ENCODE results near the gene ZNHIT2. TPM values are rescaled to one million over a fixed set of nuclear protein-coding genes. Genes with fewer than 3 reads are reported as not detected.

The ZNHIT2 gene
- total RNA-seq (2022; extraction: Qiagen RNA extraction), result 13.2 to 22.8 TPM (median 20.4 TPM) in 5 replicates

DNA sequence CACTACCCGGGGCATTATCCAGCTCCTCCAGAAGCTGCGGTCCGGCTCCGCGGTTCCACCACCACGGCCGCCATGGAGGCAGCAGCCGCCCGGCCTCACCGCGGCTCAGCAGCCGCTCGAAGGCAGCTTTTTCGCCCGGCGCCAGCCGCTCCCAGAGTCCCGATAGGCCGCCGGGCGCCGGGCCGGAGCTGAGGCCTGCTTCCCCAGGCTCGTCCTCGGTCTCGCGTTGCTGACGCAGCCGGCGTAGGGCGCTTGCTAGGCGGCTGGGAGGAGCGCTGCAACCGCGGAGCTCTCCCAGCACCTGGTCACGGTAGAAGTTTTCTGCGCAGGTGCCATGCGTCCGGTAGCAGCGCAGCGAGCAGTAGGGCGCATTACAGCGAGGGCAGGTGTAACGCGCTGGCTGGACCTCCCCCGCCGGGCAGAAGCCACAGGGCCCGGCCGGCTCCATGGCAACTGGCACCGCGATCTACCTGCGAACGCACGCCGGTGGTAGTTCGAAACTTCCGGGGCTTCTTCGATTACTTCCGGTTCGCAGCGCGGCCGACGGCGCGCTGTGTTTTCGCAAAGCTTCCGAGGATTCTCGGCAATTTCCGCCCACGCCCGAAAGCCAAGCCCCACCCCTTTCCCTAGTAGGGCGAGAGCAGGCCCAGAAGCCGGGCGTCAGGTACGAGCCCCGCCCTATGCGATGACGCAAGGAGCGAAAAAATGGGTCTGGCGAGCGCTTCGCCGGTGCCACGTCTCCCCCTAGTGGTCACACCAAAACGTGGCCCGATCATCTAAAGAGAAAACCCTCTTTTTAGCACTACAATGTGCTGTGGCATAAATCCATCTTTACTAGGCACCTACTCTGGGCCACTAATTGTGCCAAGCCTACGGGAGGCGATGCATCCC lies at the start of gene ZNHIT2:
TSS of gene ZNHIT2 (minus strand) at position 496 of the 891 bp plus-strand sequence. CDS start at position 448, 48 bp downstream.

DNA sequence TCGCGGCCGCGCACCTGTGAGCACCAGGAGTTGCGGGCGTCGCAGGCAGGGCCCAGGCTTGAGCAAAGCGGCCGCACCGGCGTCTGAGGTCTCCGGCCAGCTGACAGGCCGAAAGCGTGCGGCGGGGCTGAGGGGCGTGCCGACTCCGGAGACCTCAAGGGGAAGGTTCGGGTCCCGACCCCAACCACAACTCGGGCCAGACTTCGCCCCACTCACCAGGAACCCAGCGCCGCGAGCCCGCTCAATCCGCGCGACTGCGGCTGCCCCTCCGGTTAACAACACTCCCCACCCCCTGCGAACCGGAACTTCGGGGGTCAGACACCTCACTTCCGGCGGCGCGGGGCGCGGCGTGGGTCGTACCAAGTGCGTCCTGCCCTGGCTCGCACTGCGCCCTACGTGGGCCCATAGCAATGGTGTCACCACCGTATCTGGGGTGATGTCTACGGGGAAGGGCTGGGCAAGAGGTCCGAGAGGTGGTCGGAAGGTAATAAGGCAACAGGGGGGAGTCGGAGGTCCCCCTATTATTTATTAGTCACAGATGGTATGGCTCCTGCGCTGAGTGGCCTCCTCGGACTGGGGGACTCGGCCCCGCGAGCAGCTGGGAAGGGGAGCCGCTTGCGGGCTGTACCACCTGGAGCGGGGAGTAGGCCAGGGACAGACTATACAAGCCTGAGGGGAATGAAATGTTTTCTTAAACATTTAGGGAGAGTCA lies 16.9 kb upstream of the ZNHIT2 start, which contains the start of gene SYVN1:
TSS of gene SYVN1 (minus strand) at position 280 of the 712 bp plus-strand sequence. CDS start 918 bp downstream, outside the sequence.

DNA sequence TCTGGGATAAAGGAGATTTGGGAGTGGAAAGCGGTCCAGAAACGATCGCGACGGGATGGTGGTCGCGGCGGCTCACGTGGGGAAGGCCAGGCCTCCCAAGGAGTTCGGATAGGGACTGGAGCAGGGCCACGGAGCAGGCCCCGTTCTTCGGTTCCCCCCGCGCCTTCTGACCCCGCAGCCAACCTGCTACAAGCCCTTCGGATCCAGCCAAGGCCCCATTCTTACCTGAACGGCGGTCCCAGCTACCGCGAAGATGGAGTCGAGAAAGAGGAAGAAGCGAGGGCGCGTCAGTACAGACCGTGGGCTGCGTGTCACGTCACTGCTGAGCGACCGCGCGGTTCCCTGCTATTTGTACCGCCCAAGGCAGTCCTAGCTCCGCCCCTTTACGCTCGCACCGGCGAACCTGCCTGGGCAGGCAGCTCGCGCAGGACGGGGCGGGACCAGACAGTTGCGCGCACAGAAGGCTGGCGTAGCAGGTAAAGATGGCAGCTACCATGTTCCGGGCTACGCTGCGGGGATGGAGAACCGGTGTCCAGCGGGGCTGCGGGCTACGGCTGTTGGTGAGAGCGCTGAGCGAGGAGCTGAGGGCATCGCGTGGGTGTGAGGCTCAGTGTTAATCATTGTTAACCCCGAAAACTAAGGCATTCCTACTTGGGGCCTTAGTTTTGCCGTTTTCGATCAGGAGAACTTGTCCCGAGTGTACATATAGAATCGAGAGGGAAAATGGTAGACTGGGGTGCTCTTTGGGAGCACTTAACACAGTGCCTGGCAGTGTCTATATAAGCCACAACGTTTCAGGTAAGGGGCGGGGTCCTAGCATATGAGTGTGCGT lies 4.6 kb upstream of the ZNHIT2 start, which contains the start of the genes FAU and MRPL49:
TSS of gene FAU (minus strand) at position 270 of the 832 bp plus-strand sequence. CDS start 321 bp downstream, outside the sequence.
TSS of gene MRPL49 (plus strand) at position 457 of the 832 bp plus-strand sequence. CDS start at position 483, 26 bp downstream.

DNA sequence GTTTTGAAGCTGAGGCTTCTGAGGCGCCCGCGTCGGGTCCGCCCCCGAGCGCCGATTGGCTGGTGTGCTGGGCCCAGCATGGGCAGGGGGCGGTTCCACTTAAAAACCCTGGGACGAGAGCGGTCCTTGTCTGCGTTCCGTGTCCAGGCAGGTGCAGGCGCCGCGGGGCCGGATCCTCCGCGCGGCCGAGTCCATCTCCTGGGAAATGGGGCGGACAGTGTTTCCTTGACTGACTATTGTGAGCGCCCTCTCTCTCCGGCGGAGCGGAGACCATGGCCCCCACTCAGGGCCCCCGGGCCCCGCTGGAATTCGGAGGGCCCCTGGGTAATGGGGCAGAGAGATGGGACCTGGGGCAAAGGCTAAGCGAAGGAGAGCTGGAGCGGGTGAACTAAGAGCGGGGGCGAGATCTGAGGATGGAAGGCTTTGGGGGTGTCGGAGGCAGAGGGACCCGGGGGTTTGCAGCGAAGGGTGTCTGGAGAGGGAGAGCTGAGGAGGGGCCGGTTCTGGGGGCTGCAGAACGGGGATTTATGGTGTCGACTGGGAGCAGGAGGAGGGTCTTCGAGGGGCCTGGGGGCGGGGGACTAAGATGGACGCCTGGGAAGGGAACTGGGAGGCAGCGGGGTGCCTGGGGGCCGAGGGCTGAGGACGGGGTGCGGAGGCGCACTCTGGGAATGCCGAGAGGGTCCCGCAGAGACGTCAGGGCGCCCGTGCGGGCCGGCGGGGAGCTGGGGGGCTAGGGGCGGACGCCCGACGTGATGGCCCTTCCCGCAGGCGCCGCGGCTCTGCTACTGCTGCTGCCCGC lies 5.6 kb downstream of the ZNHIT2 start, which contains the start of gene TM7SF2:
TSS of gene TM7SF2 (plus strand) at position 129 of the 802 bp plus-strand sequence. CDS start at position 273, 144 bp downstream.

DNA sequence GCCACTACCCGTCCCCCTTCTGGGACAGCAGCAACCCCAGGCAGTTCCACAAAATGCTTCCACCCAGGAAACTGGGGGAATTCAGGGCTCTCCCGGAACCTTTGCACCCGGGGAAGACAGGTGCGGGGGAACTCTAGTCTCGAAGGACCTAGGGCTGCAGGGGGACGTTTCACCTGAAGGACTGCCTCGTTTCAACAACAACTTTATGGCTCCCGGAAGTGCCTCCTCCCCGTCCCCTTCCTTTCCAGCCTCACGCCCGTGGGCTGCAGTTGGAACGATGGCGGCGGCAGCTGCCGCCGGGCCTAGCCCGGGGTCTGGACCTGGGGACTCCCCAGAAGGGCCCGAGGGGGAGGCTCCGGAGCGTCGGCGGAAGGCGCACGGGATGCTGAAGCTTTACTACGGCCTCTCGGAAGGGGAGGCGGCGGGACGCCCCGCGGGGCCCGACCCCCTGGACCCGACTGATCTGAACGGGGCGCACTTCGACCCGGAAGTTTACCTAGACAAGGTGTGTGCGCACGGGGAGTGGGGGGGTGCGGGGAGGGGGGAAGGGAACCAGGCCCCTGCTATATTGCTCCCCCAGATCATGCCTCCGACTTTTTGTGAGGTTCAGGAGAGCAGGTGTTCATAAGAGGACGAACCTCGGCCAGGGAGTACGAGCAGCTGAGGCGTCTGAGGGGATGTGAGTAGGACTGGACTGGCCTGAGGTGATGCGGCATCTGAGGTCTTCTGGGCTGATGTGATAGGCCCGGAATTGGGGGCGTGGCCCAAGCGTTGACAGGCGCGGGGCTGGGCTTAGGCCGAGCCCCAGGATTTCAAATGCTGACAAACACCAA lies 21.3 kb downstream of the ZNHIT2 start, which contains the start of gene VPS51:
TSS of gene VPS51 (plus strand) at position 241 of the 833 bp plus-strand sequence. CDS start at position 278, 37 bp downstream.

DNA sequence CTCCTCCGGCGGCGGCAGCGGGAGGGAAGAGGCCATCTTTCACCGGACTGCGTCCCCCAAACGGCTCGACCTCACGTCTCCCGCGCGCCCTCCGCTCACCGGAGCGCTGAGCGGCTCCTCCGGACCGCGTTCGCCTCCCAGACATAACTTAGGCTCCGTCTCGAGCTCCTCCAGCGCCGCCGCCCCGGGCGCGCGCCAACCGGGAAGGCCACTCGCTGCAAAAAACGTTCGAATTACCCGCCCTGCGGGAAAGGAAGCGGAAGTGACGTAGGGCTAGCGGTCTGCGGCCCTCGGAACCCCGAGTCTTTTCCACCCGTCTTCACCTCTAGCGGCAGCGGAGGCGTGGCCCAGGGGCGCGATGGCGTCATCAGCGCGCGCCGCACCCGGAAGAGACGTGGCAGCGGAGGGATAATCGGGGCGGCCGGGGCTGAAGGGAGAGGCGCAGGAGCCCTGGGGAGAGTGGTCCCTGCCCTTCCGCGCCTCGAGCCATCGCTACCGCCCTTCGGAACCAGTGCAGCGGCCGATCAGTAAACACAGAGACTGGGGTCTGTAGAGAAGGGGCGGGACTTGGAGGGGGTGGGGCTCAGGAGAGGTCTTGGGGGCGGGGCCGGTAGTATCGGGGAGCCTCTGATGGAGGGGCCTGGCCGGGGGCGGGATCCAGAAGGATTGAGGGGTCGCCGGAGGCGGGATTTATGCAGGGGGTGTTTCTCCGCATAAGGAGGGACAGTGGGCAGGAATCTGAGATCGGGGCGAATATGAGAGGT lies 33.5 kb downstream of the ZNHIT2 start, which contains the start of the genes CDCA5 and ZFPL1:
TSS of gene CDCA5 (minus strand) at position 207 of the 764 bp plus-strand sequence. CDS start at position 145, 62 bp downstream.
TSS of gene ZFPL1 (plus strand) at position 389 of the 764 bp plus-strand sequence. CDS start 477 bp downstream, outside the sequence.

Other genes with a start within 250 kb of the ZNHIT2 start
- gene EHD1, start 239.1 kb downstream of the ZNHIT2 start, total RNA-seq (2022; extraction: Qiagen RNA extraction), result 104 to 116 TPM (median 113 TPM) in 5 replicates
- 13.9 to 20.4 TPM (median 19.8 TPM) in 5 replicates for gene ATG2A, start 200.5 kb downstream of the ZNHIT2 start, total RNA-seq (2022; extraction: Qiagen RNA extraction)
- 4.0 to 5.5 TPM (median 4.9 TPM) in 5 replicates for gene PPP2R5B, start 193.0 kb downstream of the ZNHIT2 start, total RNA-seq (2022; extraction: Qiagen RNA extraction)
- not detected in 5 replicates for gene GPHA2, start 181.8 kb downstream of the ZNHIT2 start, total RNA-seq (2022; extraction: Qiagen RNA extraction)
- not detected in 5 replicates for gene MAJIN, start 145.6 kb downstream of the ZNHIT2 start, total RNA-seq (2022; extraction: Qiagen RNA extraction)
- gene BATF2, start 120.7 kb downstream of the ZNHIT2 start, total RNA-seq (2022; extraction: Qiagen RNA extraction), result 0.54 to 0.70 TPM (median 0.61 TPM) in 5 replicates
- 142 to 189 TPM (median 180 TPM) in 5 replicates for gene ARL2, start 103.5 kb downstream of the ZNHIT2 start, total RNA-seq (2022; extraction: Qiagen RNA extraction)
- 22.6 to 24.7 TPM (median 23.2 TPM) in 5 replicates for gene SNX15, start 90.3 kb downstream of the ZNHIT2 start, total RNA-seq (2022; extraction: Qiagen RNA extraction)
- gene SAC3D1, start 76.5 kb downstream of the ZNHIT2 start, total RNA-seq (2022; extraction: Qiagen RNA extraction), result 37.2 to 55.5 TPM (median 51.1 TPM) in 5 replicates
- not detected in 5 replicates for gene NAALADL1, start 59.1 kb downstream of the ZNHIT2 start, total RNA-seq (2022; extraction: Qiagen RNA extraction)
- 68.3 to 74.3 TPM (median 72.1 TPM) in 5 replicates for gene CDCA5, start 33.7 kb downstream of the ZNHIT2 start, total RNA-seq (2022; extraction: Qiagen RNA extraction)
- 31.9 to 34.7 TPM (median 34.4 TPM) in 5 replicates for gene ZFPL1, start 33.5 kb downstream of the ZNHIT2 start, total RNA-seq (2022; extraction: Qiagen RNA extraction)
- gene VPS51, start 21.5 kb downstream of the ZNHIT2 start, total RNA-seq (2022; extraction: Qiagen RNA extraction), result 47.3 to 73.3 TPM (median 54.8 TPM) in 5 replicates
- gene TM7SF2, start 5.8 kb downstream of the ZNHIT2 start, total RNA-seq (2022; extraction: Qiagen RNA extraction), result 4.6 to 7.5 TPM (median 5.6 TPM) in 5 replicates
- 745 to 1,060 TPM (median 973 TPM) in 5 replicates for gene FAU, start 4.4 kb upstream of the ZNHIT2 start, total RNA-seq (2022; extraction: Qiagen RNA extraction)
- 69.7 to 79.5 TPM (median 73.4 TPM) in 5 replicates for gene MRPL49, start 4.6 kb upstream of the ZNHIT2 start, total RNA-seq (2022; extraction: Qiagen RNA extraction)
- gene SYVN1, start 16.8 kb upstream of the ZNHIT2 start, total RNA-seq (2022; extraction: Qiagen RNA extraction), result 32.6 to 42.1 TPM (median 39.6 TPM) in 5 replicates
- not detected in 5 replicates for gene SPDYC, start 52.5 kb upstream of the ZNHIT2 start, total RNA-seq (2022; extraction: Qiagen RNA extraction)
- 104 to 118 TPM (median 113 TPM) in 5 replicates for gene CAPN1, start 64.2 kb upstream of the ZNHIT2 start, total RNA-seq (2022; extraction: Qiagen RNA extraction)
- 12.1 to 15.0 TPM (median 13.8 TPM) in 5 replicates for gene POLA2, start 144.3 kb upstream of the ZNHIT2 start, total RNA-seq (2022; extraction: Qiagen RNA extraction)
- gene CDC42EP2, start 197.2 kb upstream of the ZNHIT2 start, total RNA-seq (2022; extraction: Qiagen RNA extraction), result 13.2 to 20.7 TPM (median 16.6 TPM) in 5 replicates
- gene DPF2, start 216.2 kb upstream of the ZNHIT2 start, total RNA-seq (2022; extraction: Qiagen RNA extraction), result 39.6 to 48.3 TPM (median 41.6 TPM) in 5 replicates
- gene TIGD3, start 237.1 kb upstream of the ZNHIT2 start, total RNA-seq (2022; extraction: Qiagen RNA extraction), result 0.76 to 1.4 TPM (median 0.90 TPM) in 5 replicates

Data from A549 treated with Hydrocortisone at 1 μM for 4 hours (cell line).